Central memory CD8-positive, alpha-beta T cell (primary cell): ENCODE measurements around the gene NRSN2.

Experiments used
- ATAC-seq: fragments of 150-1000 bp; cut with Tn5 transposase; replicated peaks from 2 replicates; pipeline ENCODE4 v1.10.0; 2022; ENCODE audit warnings: mild to moderate bottlenecking, moderate FRiP score, moderate number of reproducible peaks; ENCODE audit not compliant: poor library complexity, severe bottlenecking; ENCODE audit errors: extremely low read depth
- DNase-seq, 2 donors: peaks; one replicate each; pipeline ENCODE4 v3.0.0; 2021; ENCODE audit warnings: low spot score in 2 of 2
- H3K27ac Mint-ChIP-seq: one replicate; pipeline ENCODE4 v1.8.0; 2022; ENCODE audit warnings: low read depth, mild to moderate bottlenecking, moderate library complexity, mixed read lengths
- H3K27me3 Mint-ChIP-seq: one replicate; pipeline ENCODE4 v1.8.0; 2022; ENCODE audit warnings: mixed read lengths
- H3K36me3 Mint-ChIP-seq: one replicate; pipeline ENCODE4 v1.8.0; 2022; ENCODE audit warnings: mild to moderate bottlenecking, moderate library complexity, mixed read lengths; ENCODE audit not compliant: insufficient read depth
- H3K4me1 Mint-ChIP-seq: one replicate; pipeline ENCODE4 v1.8.0; 2022; ENCODE audit warnings: mixed read lengths
- H3K4me3 Mint-ChIP-seq: one replicate; pipeline ENCODE4 v1.8.0; 2022; ENCODE audit warnings: mild to moderate bottlenecking, moderate library complexity, mixed read lengths
- H3K9me3 Mint-ChIP-seq: one replicate; pipeline ENCODE4 v1.8.0; 2022; ENCODE audit warnings: mixed read lengths

Gene NRSN2, protein sequence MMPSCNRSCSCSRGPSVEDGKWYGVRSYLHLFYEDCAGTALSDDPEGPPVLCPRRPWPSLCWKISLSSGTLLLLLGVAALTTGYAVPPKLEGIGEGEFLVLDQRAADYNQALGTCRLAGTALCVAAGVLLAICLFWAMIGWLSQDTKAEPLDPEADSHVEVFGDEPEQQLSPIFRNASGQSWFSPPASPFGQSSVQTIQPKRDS

DNA sequence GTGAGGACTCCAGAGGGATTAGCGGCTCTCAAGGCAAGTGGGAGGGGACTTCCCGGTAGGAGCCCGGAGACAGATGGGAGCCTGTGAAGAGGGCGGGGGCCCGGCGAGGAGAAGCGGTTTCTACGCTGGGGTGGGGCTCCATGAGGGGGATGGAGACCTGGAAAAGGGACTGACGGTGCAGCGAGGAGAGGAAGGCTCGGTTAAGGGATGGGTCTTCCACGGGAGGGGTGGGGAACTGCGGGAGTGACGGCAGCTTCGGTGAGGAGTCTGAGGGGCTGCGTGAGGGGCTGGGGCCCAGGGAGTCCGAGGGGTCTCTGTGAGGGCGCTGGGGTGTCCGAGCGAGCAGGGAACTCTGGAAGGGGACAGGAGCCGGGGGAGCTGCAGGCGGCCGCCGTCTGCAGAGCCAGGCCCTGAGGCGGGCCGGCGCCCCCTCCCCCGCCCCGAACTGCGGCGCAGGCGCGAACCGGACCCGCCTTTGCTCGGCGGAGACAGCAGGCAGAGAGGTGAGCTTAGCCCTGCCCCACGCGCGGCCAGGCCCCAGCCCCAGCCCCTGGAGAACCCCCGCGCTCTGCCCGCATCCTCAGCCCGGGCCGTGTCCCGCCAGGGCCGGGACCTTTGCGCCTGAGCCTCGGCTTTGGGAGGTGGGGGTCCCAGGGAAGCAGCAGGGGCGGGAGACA is at the start of gene NRSN2:
TSS of gene NRSN2 (plus strand) at position 472 of the 677 bp plus-strand sequence. CDS start 2,533 bp downstream, outside the sequence.
- H3K36me3 Mint-ChIP-seq: peaks cover 5% of the 10 kb centered on the region
- no peaks in the 10 kb centered on the region for H3K9me3 Mint-ChIP-seq
- DNase-seq: no peak
- ATAC-seq: no peak
- no peaks in the 10 kb centered on the region for H3K27me3 Mint-ChIP-seq
- H3K4me1 Mint-ChIP-seq: peaks cover 16% of the 10 kb centered on the region
- H3K27ac Mint-ChIP-seq: peak within 1 kb of the TSS; percentile 94
- H3K4me3 Mint-ChIP-seq: peak within 1 kb of the TSS; percentile 88

DNA sequence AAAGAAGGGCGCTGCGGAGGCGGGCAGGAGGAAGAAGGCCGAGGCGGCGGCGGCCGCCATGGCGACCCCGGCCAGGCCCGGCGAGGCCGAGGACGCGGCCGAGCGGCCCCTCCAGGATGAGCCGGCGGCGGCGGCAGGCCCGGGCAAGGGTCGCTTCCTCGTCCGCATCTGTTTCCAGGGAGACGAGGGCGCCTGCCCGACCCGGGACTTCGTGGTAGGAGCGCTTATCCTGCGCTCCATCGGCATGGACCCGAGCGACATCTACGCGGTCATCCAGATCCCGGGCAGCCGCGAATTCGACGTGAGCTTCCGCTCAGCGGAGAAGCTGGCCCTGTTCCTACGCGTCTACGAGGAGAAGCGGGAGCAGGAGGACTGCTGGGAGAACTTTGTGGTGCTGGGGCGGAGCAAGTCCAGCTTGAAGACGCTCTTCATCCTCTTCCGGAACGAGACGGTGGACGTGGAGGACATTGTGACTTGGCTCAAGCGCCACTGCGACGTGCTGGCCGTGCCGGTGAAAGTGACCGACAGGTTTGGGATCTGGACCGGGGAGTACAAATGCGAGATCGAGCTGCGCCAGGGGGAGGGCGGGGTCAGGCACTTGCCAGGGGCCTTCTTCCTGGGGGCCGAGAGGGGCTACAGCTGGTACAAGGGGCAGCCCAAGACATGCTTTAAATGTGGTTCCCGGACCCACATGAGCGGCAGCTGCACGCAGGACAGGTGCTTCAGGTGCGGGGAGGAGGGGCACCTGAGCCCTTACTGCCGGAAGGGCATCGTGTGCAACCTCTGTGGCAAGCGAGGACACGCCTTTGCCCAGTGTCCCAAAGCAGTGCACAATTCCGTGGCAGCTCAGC is 48.8 kb upstream of the NRSN2 start:
- H3K36me3 Mint-ChIP-seq: peaks cover 15% of the 10 kb centered on the region
- peak overlapping the region; percentile 99 for H3K27ac Mint-ChIP-seq
- DNase-seq (peak; percentile 10 to 18), ATAC-seq (peak; percentile 31)
- H3K4me3 Mint-ChIP-seq: peak overlapping the region; percentile 98
- peaks cover 40% of the 10 kb centered on the region for H3K4me1 Mint-ChIP-seq
- H3K9me3 Mint-ChIP-seq: no peaks in the 10 kb centered on the region
- H3K27me3 Mint-ChIP-seq: no peaks in the 10 kb centered on the region

DNA sequence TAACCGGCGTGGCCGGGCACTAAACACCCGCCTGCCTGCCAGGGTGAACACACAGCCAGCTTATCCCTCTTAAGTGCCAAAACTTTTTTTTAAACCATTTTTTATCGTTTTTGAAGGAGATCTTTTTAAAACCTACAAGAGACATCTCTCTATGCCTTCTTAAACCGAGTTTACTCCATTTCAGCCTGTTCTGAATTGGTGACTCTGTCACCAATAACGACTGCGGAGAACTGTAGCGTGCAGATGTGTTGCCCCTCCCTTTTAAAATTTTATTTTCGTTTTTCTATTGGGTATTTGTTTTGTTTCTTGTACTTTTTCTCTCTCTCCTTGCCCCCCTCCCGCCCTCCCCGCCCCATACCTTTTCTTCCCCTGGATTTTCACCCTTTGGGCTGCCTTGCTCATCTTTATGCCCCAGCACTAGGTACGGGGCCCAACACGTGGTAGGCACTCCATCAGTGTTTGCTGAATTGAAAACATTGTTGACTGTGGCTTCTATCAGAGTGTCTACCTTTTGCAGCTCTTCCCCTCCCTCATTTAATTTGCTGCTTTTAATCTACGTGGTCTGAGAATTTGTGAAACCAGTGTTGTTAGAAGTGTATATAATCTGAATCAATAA is 48.0 kb upstream of the NRSN2 start:
- Mint-ChIP-seq H3K9me3 (no peaks in the 10 kb centered on the region), H3K27me3 (no peaks in the 10 kb centered on the region), H3K4me3 (peak overlapping the region; percentile 98), H3K27ac (peak overlapping the region; percentile 99), H3K36me3 (peaks cover 15% of the 10 kb centered on the region), H3K4me1 (peaks cover 40% of the 10 kb centered on the region)
- ATAC-seq: peak; percentile 22
- DNase-seq: no peak

- no peak for DNase-seq
- H3K4me3 Mint-ChIP-seq: peak overlapping the region; percentile 98
- H3K27me3 Mint-ChIP-seq: no peaks in the 10 kb centered on the region
- no peaks in the 10 kb centered on the region for H3K9me3 Mint-ChIP-seq
- no peak for ATAC-seq
- peaks cover 40% of the 10 kb centered on the region for H3K4me1 Mint-ChIP-seq
- peaks cover 15% of the 10 kb centered on the region for H3K36me3 Mint-ChIP-seq
- no peak overlapping the region for H3K27ac Mint-ChIP-seq
Measured at GRCh38 chr20:300345-300990, 46.4 kb upstream of the NRSN2 start.

- DNase-seq: no peak
- H3K4me3 Mint-ChIP-seq: no peak overlapping the region
Measured at GRCh38 chr20:301886-302848, 44.7 kb upstream of the NRSN2 start.

DNA sequence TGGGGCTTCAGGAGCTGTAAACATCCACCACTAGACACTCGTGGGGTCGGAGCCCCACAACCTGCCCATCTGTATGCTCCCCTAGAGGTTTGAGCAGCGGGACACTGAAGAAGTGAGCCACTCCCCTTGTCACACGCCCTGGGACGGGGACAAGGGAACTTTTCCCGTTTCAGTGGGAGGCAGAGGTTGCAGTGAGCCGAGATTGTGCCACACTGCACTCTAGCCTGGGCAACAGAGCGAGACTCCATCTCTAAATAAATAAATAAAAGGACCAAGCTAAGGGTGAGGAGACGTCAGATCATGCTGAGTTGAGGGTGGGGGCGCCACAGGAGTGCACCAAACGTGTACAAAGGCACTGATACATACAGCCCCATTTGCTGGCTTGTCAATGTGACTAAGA is 41.2 kb upstream of the NRSN2 start:
- H3K4me3 Mint-ChIP-seq: no peak overlapping the region
- H3K36me3 Mint-ChIP-seq: peaks cover 2% of the 10 kb centered on the region
- H3K9me3 Mint-ChIP-seq: no peaks in the 10 kb centered on the region
- ATAC-seq (no peak), DNase-seq (no peak)
- H3K4me1 Mint-ChIP-seq: peaks cover 10% of the 10 kb centered on the region
- no peaks in the 10 kb centered on the region for H3K27me3 Mint-ChIP-seq
- H3K27ac Mint-ChIP-seq: no peak overlapping the region

More at GRCh38 chr20:301886-302848, 44.7 kb upstream of the NRSN2 start:
- Mint-ChIP-seq H3K27ac (no peak overlapping the region), H3K27me3 (no peaks in the 10 kb centered on the region), H3K4me1 (peaks cover 34% of the 10 kb centered on the region), H3K9me3 (no peaks in the 10 kb centered on the region), H3K36me3 (peaks cover 9% of the 10 kb centered on the region)
- no peak for ATAC-seq

DNA sequence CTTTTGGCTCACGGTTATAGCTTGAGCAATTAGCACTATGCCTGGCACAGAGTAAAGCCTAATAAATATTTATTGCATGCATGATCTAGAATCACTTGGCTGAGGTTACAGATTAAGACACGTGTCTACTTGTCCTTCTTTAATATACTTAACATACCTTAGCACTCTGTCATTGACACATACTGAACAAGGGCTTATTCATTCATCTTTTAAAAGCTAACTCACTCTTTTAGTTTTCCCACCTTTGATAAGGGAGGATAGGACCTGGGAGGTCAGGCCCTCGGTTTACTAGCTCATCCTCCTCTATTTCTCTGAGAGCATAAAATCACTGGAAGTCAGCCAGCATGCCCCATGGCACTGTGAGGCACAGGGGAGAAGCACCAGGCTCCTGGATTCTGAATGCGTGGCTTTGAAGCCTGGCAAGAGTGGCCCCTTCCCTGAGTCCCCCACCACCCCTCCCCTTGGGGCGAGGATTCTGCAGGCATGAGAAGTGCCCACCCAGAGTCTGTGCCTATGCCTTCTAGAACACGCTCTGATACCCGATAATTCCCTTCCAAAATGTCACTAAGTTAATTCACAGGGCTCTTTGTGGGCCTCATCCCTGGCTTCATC is 38.4 kb upstream of the NRSN2 start:
- DNase-seq: no peak
- Mint-ChIP-seq H3K27ac (no peak overlapping the region), H3K4me3 (no peak overlapping the region)

DNA sequence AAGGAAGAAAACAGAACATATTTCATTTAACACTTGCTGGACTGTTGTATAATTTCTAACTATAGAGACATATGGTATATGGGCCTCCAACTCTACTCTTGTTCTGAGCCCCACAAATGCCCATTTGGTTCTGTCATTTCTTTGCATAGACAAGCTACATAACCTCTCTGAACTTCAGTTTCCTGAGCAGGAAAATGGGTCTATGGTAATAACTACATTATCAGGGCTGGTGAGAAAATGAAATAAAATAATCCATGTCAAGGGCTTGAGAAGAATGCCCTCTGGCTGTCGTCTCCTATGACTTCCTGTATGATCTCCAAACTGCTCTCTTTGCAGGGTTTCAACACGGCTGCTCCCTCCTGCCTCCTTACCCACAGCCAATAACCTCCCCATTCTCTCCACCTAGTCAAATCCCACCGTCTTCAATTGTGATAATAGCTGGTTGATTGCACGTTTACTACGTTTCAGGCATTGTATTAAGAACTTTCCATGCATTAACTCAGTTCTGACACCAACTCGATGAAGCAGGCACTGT is 37.5 kb upstream of the NRSN2 start:
- no peak for DNase-seq
- ATAC-seq: no peak

More for the DNA sequence above, 38.4 kb upstream of the NRSN2 start:
- no peaks in the 10 kb centered on the region for H3K9me3 Mint-ChIP-seq
- ATAC-seq: no peak
- peaks cover 2% of the 10 kb centered on the region for H3K36me3 Mint-ChIP-seq
- H3K27me3 Mint-ChIP-seq: no peaks in the 10 kb centered on the region
- peaks cover 6% of the 10 kb centered on the region for H3K4me1 Mint-ChIP-seq

GRCh38 chr20:309841-310644 is 36.9 kb upstream of the NRSN2 start:
- DNase-seq (peak in 1 of 2 donors; percentile 53), ATAC-seq (peak; percentile 90)
- Mint-ChIP-seq H3K27ac (no peak overlapping the region), H3K27me3 (no peaks in the 10 kb centered on the region), H3K9me3 (no peaks in the 10 kb centered on the region), H3K36me3 (peaks cover 2% of the 10 kb centered on the region), H3K4me1 (peaks cover 6% of the 10 kb centered on the region), H3K4me3 (peak overlapping the region; percentile 60)

More for the DNA sequence above, 37.5 kb upstream of the NRSN2 start:
- no peaks in the 10 kb centered on the region for H3K9me3 Mint-ChIP-seq
- no peaks in the 10 kb centered on the region for H3K27me3 Mint-ChIP-seq
- H3K4me1 Mint-ChIP-seq: peaks cover 6% of the 10 kb centered on the region
- peaks cover 2% of the 10 kb centered on the region for H3K36me3 Mint-ChIP-seq
- H3K4me3 Mint-ChIP-seq: no peak overlapping the region
- no peak overlapping the region for H3K27ac Mint-ChIP-seq

- peaks cover 6% of the 10 kb centered on the region for H3K4me1 Mint-ChIP-seq
- H3K27ac Mint-ChIP-seq: no peak overlapping the region
- peak overlapping the region; percentile 60 for H3K4me3 Mint-ChIP-seq
- H3K27me3 Mint-ChIP-seq: no peaks in the 10 kb centered on the region
- peaks cover 2% of the 10 kb centered on the region for H3K36me3 Mint-ChIP-seq
- H3K9me3 Mint-ChIP-seq: no peaks in the 10 kb centered on the region
- ATAC-seq: no peak
- no peak for DNase-seq
Measured at GRCh38 chr20:310645-311044, 36.3 kb upstream of the NRSN2 start.
